ENCODE data around the gene DNAJB6. TPM values are rescaled to one million over a fixed set of nuclear protein-coding genes. Genes with fewer than 3 reads are reported as not detected.

The DNAJB6 gene
- total RNA-seq, 1 experiment from 2014 or later = 82.5 TPM

- Histone ChIP-seq H3K9me2 (ENCODE audit: insufficient read depth) (no peaks in the 10 kb centered on the region), H3K79me2 (ENCODE audit: insufficient read depth, low read length) (peaks cover 85% of the 10 kb centered on the region), H3K4me3 (replicated peaks in 1 of 2; ENCODE audit: low read depth in 1 of 2, low read length in 2 of 2) (no peak overlapping the region), H3K4me2 (ENCODE audit: low read length) (no peak overlapping the region), H3K27ac (ENCODE audit: low read depth, low read length) (no peak overlapping the region), H3K9me3 (ENCODE audit: control insufficient read depth in 1 of 2, insufficient read depth in 1 of 2, low read depth in 1 of 2, low read length in 2 of 2) (no peaks in the 10 kb centered on the region), H4K20me1 (ENCODE audit: insufficient read depth) (peaks cover 10% of the 10 kb centered on the region; the same call in 1 of the 2 replicates), H3K27me3 (ENCODE audit: insufficient read depth, low read length) (no peaks in the 10 kb centered on the region), H3K9ac (ENCODE audit: low read length) (no peak overlapping the region), H3K4me1 (ENCODE audit: control insufficient read depth in 1 of 2, insufficient read depth in 2 of 2, low read length in 2 of 2) (no peaks in the 10 kb centered on the region), H3K36me3 (ENCODE audit: control insufficient read depth in 1 of 2, insufficient read depth in 2 of 2, low read length in 2 of 2) (peaks cover 8 to 17% of the 10 kb centered on the region in 2 experiments; a peak in 2 of 4 replicates), H2AFZ (ENCODE audit: low read depth, low read length, poor library complexity, severe bottlenecking) (no peak overlapping the region)
- BruUV-seq (replicated peaks) = no TSS peak
- CTCF ChIA-PET = no interaction called here
- intact Hi-C loops (cut with micrococcal nuclease) = loop anchor here (10.0 kb wide), 1 partner anchor 406 kb away; no protein-coding TSS in a partner anchor
- POLR2A ChIA-PET = no interaction called here
- DNase-seq (ENCODE audit: low read depth, low spot score) (no peak), ATAC-seq (no peak)
- RAD21 ChIA-PET (ENCODE audit: low non-redundant PET in 1 of 2, low total read pairs in 2 of 2, uncharacterized antibody in 2 of 2, unreplicated experiment in 2 of 2) = no interaction called here
- TF ChIP-seq ZFX (IDR thresholded peaks at IDR 0.05) (no peak), CTCF (IDR thresholded peaks at IDR 0.05 in 2 of 3, conservative IDR thresholded peaks at IDR 0.05 in 1 of 3; ENCODE audit: borderline replicate concordance in 1 of 3, insufficient read depth in 1 of 3, low read depth in 2 of 3, low read length in 2 of 3) (no peak)
Measured at GRCh38 chr7:157380416-157380815, 43.6 kb downstream of the DNAJB6 start.

GRCh38 chr7:157383868-157384267, 47.1 kb downstream of the DNAJB6 start:
- ChIA-PET POLR2A (no interaction called here), RAD21 (ENCODE audit: low non-redundant PET in 1 of 2, low total read pairs in 2 of 2, uncharacterized antibody in 2 of 2, unreplicated experiment in 2 of 2) (no interaction called here), CTCF (no interaction called here)
- Histone ChIP-seq H3K9ac (ENCODE audit: low read length) (no peak overlapping the region), H3K4me1 (ENCODE audit: control insufficient read depth in 1 of 2, insufficient read depth in 2 of 2, low read length in 2 of 2) (peaks cover 0 to 9% of the 10 kb centered on the region in 2 experiments; a peak in 2 of 4 replicates), H3K36me3 (ENCODE audit: control insufficient read depth in 1 of 2, insufficient read depth in 2 of 2, low read length in 2 of 2) (peaks cover 8 to 17% of the 10 kb centered on the region in 2 experiments; a peak in 2 of 4 replicates), H2AFZ (ENCODE audit: low read depth, low read length, poor library complexity, severe bottlenecking) (no peak overlapping the region), H3K27ac (ENCODE audit: low read depth, low read length) (no peak overlapping the region), H3K4me2 (ENCODE audit: low read length) (no peak overlapping the region), H3K9me2 (ENCODE audit: insufficient read depth) (no peaks in the 10 kb centered on the region), H3K4me3 (replicated peaks in 1 of 2; ENCODE audit: low read depth in 1 of 2, low read length in 2 of 2) (no peak overlapping the region), H4K20me1 (ENCODE audit: insufficient read depth) (peaks cover 4% of the 10 kb centered on the region; the same call in 1 of the 2 replicates), H3K9me3 (ENCODE audit: control insufficient read depth in 1 of 2, insufficient read depth in 1 of 2, low read depth in 1 of 2, low read length in 2 of 2) (no peaks in the 10 kb centered on the region), H3K79me2 (ENCODE audit: insufficient read depth, low read length) (peaks cover 67% of the 10 kb centered on the region), H3K27me3 (ENCODE audit: insufficient read depth, low read length) (no peaks in the 10 kb centered on the region)
- TF ChIP-seq POLR2A (IDR thresholded peaks at IDR 0.05; ENCODE audit: borderline replicate concordance, extremely low read depth, insufficient read depth, insufficient read length) (no peak), FOSL1 (IDR thresholded peaks at IDR 0.05; ENCODE audit: low read depth) (no peak), TCF7L2 (IDR thresholded peaks at IDR 0.05; ENCODE audit: borderline replicate concordance, extremely low read depth, insufficient read depth, insufficient read length) (no peak), YY1 (IDR thresholded peaks at IDR 0.05; ENCODE audit: extremely low read depth, insufficient replicate concordance, low read depth, low read length) (no peak), POLR2AphosphoS5 (IDR thresholded peaks at IDR 0.05; ENCODE audit: low read depth, low read length) (no peak), ATF3 (IDR thresholded peaks at IDR 0.05) (no peak), SRF (IDR thresholded peaks at IDR 0.05; ENCODE audit: low read depth) (no peak), MAX (IDR thresholded peaks at IDR 0.05) (no peak)
- DNase-seq (ENCODE audit: low read depth, low spot score) (no peak), ATAC-seq (no peak)
- intact Hi-C loops (cut with micrococcal nuclease) = loop anchor here (10.0 kb wide), 1 partner anchor 409 kb away; no protein-coding TSS in a partner anchor
- BruUV-seq (replicated peaks) = no TSS peak
